GM12875 (cell line): ENCODE measurements around the gene SMIM38.

Source experiments
- H3K4me3 ChIP-seq: one replicate; pipeline ENCODE4 v1.5.1; 2011; ENCODE audit warnings: low read depth, low read length, control low read depth
- CTCF ChIP-seq: IDR thresholded peaks from 2 replicates; pipeline ENCODE4 v1.5.1; 2011; ENCODE audit warnings: low read depth, mild to moderate bottlenecking, control low read depth, inconsistent platforms, low read length, moderate library complexity, borderline replicate concordance; ENCODE audit not compliant: insufficient read depth

SMIM38 gene

DNA sequence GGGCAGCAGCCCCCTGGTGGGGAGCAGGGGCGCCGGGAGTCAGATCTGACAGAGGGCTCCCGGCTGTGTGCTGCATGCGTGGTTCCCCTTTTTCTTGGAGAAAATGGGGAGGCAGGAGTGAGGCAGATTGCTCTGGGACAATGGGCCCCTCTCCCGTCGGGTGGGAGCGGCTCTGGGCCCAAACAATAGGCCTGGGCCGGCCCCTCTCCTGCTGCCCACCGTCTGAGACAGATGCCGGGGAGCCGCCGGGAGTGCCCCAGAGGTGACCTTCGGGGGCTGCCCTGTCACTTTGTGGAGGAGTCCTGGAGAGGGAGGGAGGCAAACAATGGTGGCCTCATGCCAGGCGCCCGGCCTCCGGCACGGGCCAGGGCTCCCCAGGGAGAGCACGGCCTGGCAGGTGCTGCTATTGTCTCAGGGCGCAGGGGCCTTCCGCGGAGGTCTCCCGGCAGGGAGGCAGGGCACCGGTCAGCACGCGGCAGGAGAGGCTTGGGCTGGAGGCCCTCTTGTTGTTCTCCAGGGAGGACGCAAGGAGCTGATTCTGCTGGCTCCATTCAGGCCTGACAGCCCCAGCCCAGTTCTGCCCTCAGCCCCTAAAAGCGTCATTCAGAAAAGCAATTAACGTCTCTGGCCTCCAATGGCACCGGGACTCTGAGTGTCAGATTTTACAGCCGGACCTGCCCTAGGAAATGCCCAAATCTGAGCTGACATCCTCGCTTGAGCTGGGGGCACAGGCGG, 44.8 kb downstream of the SMIM38 start:
- no peak for TF ChIP-seq CTCF
- no peak overlapping the region for H3K4me3 ChIP-seq

- TF ChIP-seq CTCF = no peak
- H3K4me3 ChIP-seq = no peak overlapping the region
Observed at GRCh38 chr11:69201066-69201365, 45.3 kb downstream of the SMIM38 start.

GRCh38 chr11:69201764-69202370, 46.1 kb downstream of the SMIM38 start:
- TF ChIP-seq CTCF = no peak
- no peak overlapping the region for H3K4me3 ChIP-seq

- TF ChIP-seq CTCF = no peak
- H3K4me3 ChIP-seq = no peak overlapping the region
Observed at GRCh38 chr11:69202511-69203221, 46.9 kb downstream of the SMIM38 start.

DNA sequence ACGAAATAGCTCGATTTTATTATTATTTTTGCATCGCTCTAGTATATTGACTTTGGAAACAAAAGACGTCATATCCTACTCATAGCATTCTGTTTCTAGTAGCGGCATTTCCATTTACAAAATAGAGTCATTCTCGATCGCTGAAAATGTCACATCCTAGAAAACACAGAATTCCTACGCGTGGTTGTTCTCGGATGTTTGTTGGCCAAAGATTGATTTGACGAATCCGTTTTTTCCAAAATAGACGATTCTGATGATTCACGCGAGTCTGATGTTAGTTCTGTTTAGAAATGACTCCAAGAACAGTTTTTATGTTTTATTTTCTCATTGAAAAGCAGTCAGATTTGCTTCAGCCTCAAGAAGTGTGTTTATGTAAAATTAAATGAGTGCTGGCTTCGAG, 47.6 kb downstream of the SMIM38 start:
- no peak for TF ChIP-seq CTCF
- H3K4me3 ChIP-seq = no peak overlapping the region

GRCh38 chr11:69203901-69204245, 48.1 kb downstream of the SMIM38 start:
- TF ChIP-seq CTCF = no peak

More at GRCh38 chr11:69203901-69204245, 48.1 kb downstream of the SMIM38 start:
- no peak overlapping the region for H3K4me3 ChIP-seq
